GM12878 (cell line): Measurements from ENCODE around the gene MAB21L1. TPM values are rescaled to one million over a fixed set of nuclear protein-coding genes. Genes with fewer than 3 reads are reported as not detected.

Source experiments
- ATAC-seq: fragments of 200-7000 bp; cut with Tn5 transposase; 3 replicates; pipeline ENCODE4 v1.9.1; 2020; ENCODE audit warnings: mild to moderate bottlenecking, moderate library complexity
- BruUV-seq: library from RNA; stranded (reverse); fragments of 400-500 nt; replicated peaks from 2 replicates; lab custom pipeline; 2021; lab: Mats Ljungman, UMichigan
- CTCF ChIA-PET: fragments of 300-600 bp; sonication (Branson Sonifier 250); formaldehyde crosslinking; extraction: SDS; loops from one replicate; lab custom pipeline; 2021; ENCODE audit warnings: inconsistent platforms; lab: Yijun Ruan, JAX
- POLR2A ChIA-PET: fragments of 350-600 bp; formaldehyde crosslinking; extraction: SDS; loops from one replicate; lab custom pipeline; 2021; ENCODE audit warnings: inconsistent platforms; lab: Charles Lee
- RAD21 ChIA-PET: fragments of 300-600 bp; sonication (Branson Sonifier 250); formaldehyde crosslinking; loops from one replicate; lab custom pipeline; 2023; ENCODE audit warnings: antibody characterized with exemption; ENCODE audit not compliant: unreplicated experiment; lab: Charles Lee
- SMC1A ChIA-PET: fragments of 300-600 bp; sonication (Branson Sonifier 250); formaldehyde crosslinking; loops from one replicate; lab custom pipeline; 2023; ENCODE audit not compliant: unreplicated experiment, uncharacterized antibody; lab: Charles Lee
- DNase-seq: peaks from one replicate; pipeline ENCODE4 v3.0.0-alpha.2; 2011; ENCODE audit warnings: low read depth, low spot score
- FAIRE-seq: peaks from 3 replicates; lab custom pipeline; 2011; peaks lifted over from hg19 to GRCh38; lab: Jason Lieb, UNC
- H2AFZ ChIP-seq: 2 replicates; pipeline ENCODE4 v1.6.0; 2011; ENCODE audit warnings: low read depth, low read length, control low read depth; ENCODE audit not compliant: control insufficient read depth
- H3K27ac ChIP-seq: 2 replicates; pipeline ENCODE4 v1.5.1; 2011; ENCODE audit warnings: control low read depth; ENCODE audit not compliant: control insufficient read depth, insufficient read depth
- H3K27me3 ChIP-seq, 2 experiments: replicated peaks in 1 of 2; 2 replicates each; pipeline versions ENCODE4 v1.6.0 to v1.6.1; 2011; ENCODE audit warnings: low read length in 1 of 2; ENCODE audit not compliant: control insufficient read depth in 2 of 2, insufficient read depth in 2 of 2
- H3K36me3 ChIP-seq, 2 experiments: 2 replicates each; pipeline ENCODE4 v1.5.1; 2011; ENCODE audit warnings: low read length in 1 of 2; ENCODE audit not compliant: control insufficient read depth in 2 of 2, insufficient read depth in 2 of 2
- H3K4me1 ChIP-seq: 2 replicates; pipeline ENCODE4 v1.6.1; 2011; ENCODE audit warnings: mild to moderate bottlenecking, low read length, moderate library complexity, mixed read lengths; ENCODE audit not compliant: control insufficient read depth, insufficient read depth
- H3K4me2 ChIP-seq: 2 replicates; pipeline ENCODE4 v1.6.0; 2011; ENCODE audit warnings: control low read depth; ENCODE audit not compliant: control insufficient read depth, insufficient read depth
- H3K4me3 ChIP-seq: fragments of 200-600 bp; sonication (generic); 2 replicates; pipeline ENCODE4 v1.5.1; 2016
- H3K79me2 ChIP-seq: 2 replicates; pipeline ENCODE4 v1.6.0; 2011; ENCODE audit warnings: low read length; ENCODE audit not compliant: control insufficient read depth, insufficient read depth
- H3K9ac ChIP-seq: 2 replicates; pipeline ENCODE4 v1.8.0; 2011; ENCODE audit warnings: low read length, control low read depth, mixed read lengths; ENCODE audit not compliant: control insufficient read depth, insufficient read depth
- H3K9me3 ChIP-seq: replicated peaks from 3 replicates; pipeline ENCODE4 v1.5.1; 2011; ENCODE audit warnings: mild to moderate bottlenecking, low read length; ENCODE audit not compliant: control insufficient read depth, insufficient read depth
- H4K20me1 ChIP-seq: 2 replicates; pipeline ENCODE4 v1.6.0; 2011; ENCODE audit not compliant: control insufficient read depth, insufficient read depth
- ATF7 ChIP-seq: fragments of 450-650 bp; IDR thresholded peaks from 2 replicates; pipeline ENCODE4 v1.6.1; 2016; ENCODE audit warnings: low read depth, mild to moderate bottlenecking
- CEBPB ChIP-seq, 2 experiments: fragments of 150-350 bp in 1 of 2; IDR thresholded peaks; 2 replicates each; pipeline ENCODE4 v1.6.1; 2012 to 2014; ENCODE audit warnings: low read depth in 2 of 2, low read length in 2 of 2, borderline replicate concordance in 1 of 2, inconsistent platforms in 1 of 2
- EED ChIP-seq: sonication (generic); IDR thresholded peaks from 2 replicates; pipeline ENCODE4 v1.6.1; 2016; ENCODE audit warnings: antibody characterized with exemption, low read depth
- MEF2A ChIP-seq: IDR thresholded peaks from 2 replicates; pipeline ENCODE4 v1.6.1; 2011; ENCODE audit warnings: low read depth, mild to moderate bottlenecking, low read length, moderate library complexity; ENCODE audit not compliant: insufficient read depth
- MYB ChIP-seq: fragments of 150-350 bp; IDR thresholded peaks from 2 replicates; pipeline ENCODE4 v1.6.1; 2014; ENCODE audit warnings: mild to moderate bottlenecking, low read depth, low read length, borderline replicate concordance
- NRF1 ChIP-seq: conservative IDR thresholded peaks from 2 replicates; pipeline ENCODE4 v1.6.1; 2011; ENCODE audit warnings: mild to moderate bottlenecking, low read depth, low read length, improper control_type of control experiment
- POLR2AphosphoS5 ChIP-seq: IDR thresholded peaks from 2 replicates; pipeline ENCODE4 v1.6.1; 2011; ENCODE audit warnings: mild to moderate bottlenecking, low read length, inconsistent platforms
- PRDM15 ChIP-seq: fragments of 450-650 bp; formaldehyde crosslinking; IDR thresholded peaks from 2 replicates; pipeline ENCODE4 v1.4.0; 2020; ENCODE audit warnings: mild to moderate bottlenecking, moderate library complexity
- SMAD5 ChIP-seq: IDR thresholded peaks from 2 replicates; pipeline ENCODE4 v1.6.1; 2016; ENCODE audit warnings: antibody characterized with exemption, low read depth
- SREBF2 ChIP-seq: IDR thresholded peaks from 2 replicates; pipeline ENCODE4 v1.6.1; 2012; ENCODE audit warnings: mild to moderate bottlenecking, low read length
- STAT3 ChIP-seq: IDR thresholded peaks from 2 replicates; pipeline ENCODE4 v1.6.1; 2011; ENCODE audit warnings: low read depth, low read length, improper control_type of control experiment
- WGBS: methylation state at CpG from one replicate; pipeline ENCODE4 v1.1.6; 2016; ENCODE audit warnings: low lambda C conversion rate; ENCODE audit not compliant: insufficient replicate concordance, insufficient coverage; ENCODE audit errors: missing lambda C conversion rate; 5-methylcytosine and 5-hydroxymethylcytosine counted together
- in situ Hi-C: fragments of 300-500 bp; cut with MboI; formaldehyde crosslinking; loops from 9 replicates; pipeline ENCODE4 v1.14.3; 2018; ENCODE audit warnings: mixed read lengths
- intact Hi-C: fragments of 100-400 bp; cut with micrococcal nuclease; formaldehyde crosslinking; loops from one replicate; pipeline ENCODE4 v1.14.2; 2022; ENCODE audit not compliant: unreplicated experiment
- polyA plus RNA-seq, 11 experiments: library from polyadenylated mRNA; depleted of rRNA in 4 of 11; unstranded in 6 of 11; stranded (reverse) in 5 of 11; fragments of >200 nt; fragmentation: Nextera tagmentation in 4 of 11; fragmentation: Illumina TruSeq in 1 of 11; extraction: Ambion mirVana in 4 of 11; extraction: Trizol in 1 of 11; gene quantifications; 1 replicate in 1 of 11; 2 replicates in 10 of 11; pipeline versions ENCODE4 v1.2.1 to v1.2.3, GENCODE V29; 2011 to 2016; ENCODE audit warnings: inconsistent platforms in 2 of 11, missing spikeins in 2 of 11, low read depth in 1 of 11
- total RNA-seq, 4 experiments: library from RNA; depleted of rRNA in 3 of 4; stranded (reverse); fragments of >200 nt in 3 of 4; fragmentation: Illumina TruSeq in 1 of 4; extraction: Trizol in 1 of 4; gene quantifications; 2 replicates each; pipeline versions ENCODE4 v1.2.1 to v1.2.3, GENCODE V29; 2013 to 2021

Gene MAB21L1
- total and polyA plus RNA-seq, 10 of the 15 experiments (the other 5 are each of a cell fraction or from before 2014, with no cell fraction given): 0.01 to 0.05 TPM; not detected in 8

GRCh38 chr13:35457258-35457657, 19.2 kb downstream of the MAB21L1 start (continued):
- TF ChIP-seq CEBPB (IDR thresholded peaks at IDR 0.05; ENCODE audit: borderline replicate concordance in 1 of 2, low read depth in 2 of 2, low read length in 2 of 2) (no peak), ATF7 (no peak), EED (no peak), MEF2A (no peak)

GRCh38 chr13:35455022-35455421, 21.5 kb downstream of the MAB21L1 start:
- RAD21 ChIA-PET: no interaction called here
- no peak for FAIRE-seq

GRCh38 chr13:35449821-35450220, 26.7 kb downstream of the MAB21L1 start:
- ChIA-PET SMC1A (no interaction called here), POLR2A (no interaction called here), RAD21 (no interaction called here), CTCF (no interaction called here)
- Histone ChIP-seq H3K36me3 (no peaks in the 10 kb centered on the region), H2AFZ (no peak overlapping the region), H3K9me3 (no peaks in the 10 kb centered on the region), H3K4me2 (no peak overlapping the region), H3K4me3 (no peak overlapping the region), H3K4me1 (no peaks in the 10 kb centered on the region), H3K9ac (no peak overlapping the region), H3K27ac (no peak overlapping the region), H3K27me3 (no peaks in the 10 kb centered on the region), H4K20me1 (no peaks in the 10 kb centered on the region), H3K79me2 (no peaks in the 10 kb centered on the region)
- intact Hi-C loops: no loop called here
- in situ Hi-C loops: no loop called here
- ATAC-seq: no peak
- WGBS: 47% methylated on average over 2 of the region's 2 CpGs
- no peak for DNase-seq
- TF ChIP-seq POLR2AphosphoS5 (no peak), STAT3 (no peak), NRF1 (no peak), SREBF2 (no peak), PRDM15 (CRISPR knock-in tag) (no peak), SMAD5 (no peak)
- BruUV-seq: no TSS peak
- no peak for FAIRE-seq

More at GRCh38 chr13:35455022-35455421, 21.5 kb downstream of the MAB21L1 start:
- no peak for ATAC-seq
- CTCF ChIA-PET: no interaction called here
- no peaks in the 10 kb centered on the region for H3K36me3 ChIP-seq
- H3K9ac ChIP-seq: no peak overlapping the region
- H3K79me2 ChIP-seq: no peaks in the 10 kb centered on the region
- H3K4me3 ChIP-seq: no peak overlapping the region
- no peaks in the 10 kb centered on the region for H3K27me3 ChIP-seq
- SMC1A ChIA-PET: no interaction called here
- H3K27ac ChIP-seq: no peak overlapping the region
- WGBS: 0% methylated on average over 1 of the region's 1 CpG
- DNase-seq: no peak
- intact Hi-C loops (no loop called here), in situ Hi-C loops (no loop called here)
- H4K20me1 ChIP-seq: no peaks in the 10 kb centered on the region
- BruUV-seq: no TSS peak
- no peak overlapping the region for H2AFZ ChIP-seq
- POLR2A ChIA-PET: no interaction called here
- no peak overlapping the region for H3K4me2 ChIP-seq
- no peak for TF ChIP-seq MYB
- H3K4me1 ChIP-seq: no peaks in the 10 kb centered on the region
- H3K9me3 ChIP-seq: no peaks in the 10 kb centered on the region
